HG03439 (cell line): ENCODE measurements around the gene DENND1B.
"Not testable (repeated sequence)": the region's sequence is repeated elsewhere in the genome, so short reads cannot be mapped to it uniquely, and the experiment has no call there.

Experiments used
- ATAC-seq: cut with Tn5 transposase; IDR thresholded peaks from one replicate; pipeline ENCODE4 v1.9.1; 2021; ENCODE audit warnings: mild to moderate bottlenecking, moderate library complexity; ENCODE audit not compliant: unreplicated experiment

Gene DENND1B

GRCh38 chr1:197572169-197572568, 203.1 kb downstream of the DENND1B start:
- ATAC-seq: no peak

- no peak for ATAC-seq
These were observed 207.8 kb downstream of the DENND1B start for GRCh38 chr1:197567442-197567841.

- ATAC-seq: no peak
These were observed 214.2 kb downstream of the DENND1B start for GRCh38 chr1:197561041-197561440.

- ATAC-seq: no peak
These were observed 215.6 kb downstream of the DENND1B start for GRCh38 chr1:197559655-197560054.

GRCh38 chr1:197559244-197559643, 216.0 kb downstream of the DENND1B start:
- ATAC-seq: no peak

- ATAC-seq: no peak
These were observed 218.0 kb downstream of the DENND1B start for GRCh38 chr1:197557302-197557701.

- no peak for ATAC-seq
These were observed 222.0 kb downstream of the DENND1B start for GRCh38 chr1:197553281-197553680.

GRCh38 chr1:197546989-197547388, 228.3 kb downstream of the DENND1B start:
- ATAC-seq: no peak

GRCh38 chr1:197544553-197544952, 230.7 kb downstream of the DENND1B start:
- no peak for ATAC-seq

GRCh38 chr1:197544130-197544529, 231.2 kb downstream of the DENND1B start:
- no peak for ATAC-seq

GRCh38 chr1:197541411-197541810, 233.9 kb downstream of the DENND1B start:
- ATAC-seq: no peak

- ATAC-seq: no peak
These were observed 248.4 kb downstream of the DENND1B start for GRCh38 chr1:197526736-197527371.

- no peak for ATAC-seq
These were observed 254.1 kb downstream of the DENND1B start for GRCh38 chr1:197521118-197521739.

- ATAC-seq: no peak
These were observed 255.4 kb downstream of the DENND1B start for GRCh38 chr1:197519741-197520334.

- ATAC-seq: no peak
These were observed 259.9 kb downstream of the DENND1B start for GRCh38 chr1:197515421-197515820.

GRCh38 chr1:197510691-197511378, 264.4 kb downstream of the DENND1B start:
- ATAC-seq: no peak

- no peak for ATAC-seq
These were observed 278.6 kb downstream of the DENND1B start for GRCh38 chr1:197496722-197497121.

GRCh38 chr1:197491505-197491904, 283.8 kb downstream of the DENND1B start:
- not testable (repeated sequence) for ATAC-seq

- ATAC-seq: no peak
These were observed 288.3 kb downstream of the DENND1B start for GRCh38 chr1:197486946-197487345.

GRCh38 chr1:197485790-197486189, 289.5 kb downstream of the DENND1B start:
- no peak for ATAC-seq

GRCh38 chr1:197481101-197481500, 294.2 kb downstream of the DENND1B start:
- ATAC-seq: no peak

GRCh38 chr1:197480446-197480845, 294.8 kb downstream of the DENND1B start:
- ATAC-seq: no peak
